GM13976 (cell line): ENCODE data around the gene NFIC.

Experiments used
- DNase-seq: peaks from one replicate; pipeline ENCODE4 v3.0.0; 2012; ENCODE audit warnings: low spot score
- CTCF ChIP-seq: IDR thresholded peaks from 2 replicates; pipeline ENCODE4 v1.5.1; 2012; ENCODE audit warnings: borderline replicate concordance, mild to moderate bottlenecking; ENCODE audit not compliant: insufficient read depth; ENCODE audit errors: extremely low read depth, missing control alignments, control extremely low read depth
- in situ Hi-C: fragments of 300-500 bp; cut with MboI; formaldehyde crosslinking; loops from one replicate; pipeline ENCODE4 v1.12.0; 2022; ENCODE audit warnings: low sequenced_read_pairs, mixed read lengths, inconsistent platforms; ENCODE audit not compliant: unreplicated experiment

NFIC gene

GRCh38 chr19:3351702-3352447 is 14.5 kb upstream of the NFIC start:
- TF ChIP-seq CTCF: no peak
- in situ Hi-C loops: no loop called here
- DNase-seq: no peak

GRCh38 chr19:3353493-3353892 is 12.9 kb upstream of the NFIC start:
- TF ChIP-seq CTCF: no peak
- in situ Hi-C loops: no loop called here
- DNase-seq: no peak

- DNase-seq: no peak
- no peak for TF ChIP-seq CTCF
- in situ Hi-C loops: no loop called here
Observed at GRCh38 chr19:3356805-3357204, 9.6 kb upstream of the NFIC start.

GRCh38 chr19:3357271-3357991 is 9.0 kb upstream of the NFIC start:
- in situ Hi-C loops: no loop called here
- DNase-seq: no peak
- TF ChIP-seq CTCF: no peak

- no peak for DNase-seq
- in situ Hi-C loops: no loop called here
- no peak for TF ChIP-seq CTCF
Observed at GRCh38 chr19:3357992-3358688, 8.2 kb upstream of the NFIC start.

- no peak for DNase-seq
- TF ChIP-seq CTCF: no peak
- in situ Hi-C loops: no loop called here
Observed at GRCh38 chr19:3358689-3359014, 7.7 kb upstream of the NFIC start.
